K562 (cell line): ENCODE measurements around the gene TAF4. TPM values are rescaled to one million over a fixed set of nuclear protein-coding genes. Genes with fewer than 3 reads are reported as not detected.
A peak's percentile ranks its signal among the peaks of the same experiment; 100 is the strongest.

Experiments used
- ATAC-seq: fragments of 200-7000 bp; cut with Tn5 transposase; 3 replicates; pipeline ENCODE4 v1.9.1; 2020; ENCODE audit warnings: moderate library complexity
- BruUV-seq: library from RNA; stranded (reverse); fragments of 400-500 nt; replicated peaks from 2 replicates; lab custom pipeline; 2021; lab: Mats Ljungman, UMichigan
- CTCF ChIA-PET: fragments of 300-600 bp; formaldehyde crosslinking; extraction: SDS; loops from one replicate; lab custom pipeline; 2021; ENCODE audit warnings: low intra/inter-chr PET ratio; lab: Yijun Ruan, JAX
- POLR2A ChIA-PET: fragments of 300-600, 350-650 bp; sonication (Branson Sonifier 250); formaldehyde crosslinking; extraction: SDS; loops from one replicate; lab custom pipeline; 2021; ENCODE audit warnings: antibody characterized with exemption, inconsistent platforms; lab: Yijun Ruan, JAX
- DNase-seq, 4 experiments: peaks; one replicate each; pipeline versions ENCODE4 v3.0.0 to v3.0.0-alpha.2; 2011 to 2018; ENCODE audit warnings: low spot score in 3 of 4, mixed read lengths in 3 of 4; ENCODE audit errors: extremely low read depth in 1 of 4
- FAIRE-seq: peaks from 2 replicates; lab custom pipeline; 2011; peaks lifted over from hg19 to GRCh38; lab: Jason Lieb, UNC
- H2AFZ ChIP-seq: 2 replicates; pipeline ENCODE4 v1.6.0; 2011; ENCODE audit warnings: low read depth, low read length, control low read depth, inconsistent platforms
- H3K27ac ChIP-seq: fragments of 200-600 bp; 3 replicates; pipeline ENCODE4 v1.8.0; 2011; ENCODE audit warnings: low read depth, mild to moderate bottlenecking, control low read depth, inconsistent platforms, low read length, moderate library complexity, mixed read lengths; ENCODE audit errors: extremely low read depth
- H3K27me3 ChIP-seq, 2 experiments: fragments of 300-600 bp in 1 of 2; 2 replicates in 1 of 2; 3 replicates in 1 of 2; pipeline versions ENCODE4 v1.6.0 to v1.8.0; 2011; ENCODE audit warnings: inconsistent platforms in 2 of 2, low read length in 2 of 2, mild to moderate bottlenecking in 1 of 2, mixed read lengths in 1 of 2, moderate library complexity in 1 of 2; ENCODE audit not compliant: control insufficient read depth in 2 of 2, insufficient read depth in 2 of 2
- H3K36me3 ChIP-seq: fragments of 300-600 bp; 3 replicates; pipeline ENCODE4 v1.8.0; 2011; ENCODE audit warnings: mild to moderate bottlenecking, low read length, inconsistent platforms; ENCODE audit not compliant: control insufficient read depth, insufficient read depth
- H3K4me1 ChIP-seq, 2 experiments: fragments of 200-600 bp in 1 of 2; replicated peaks in 1 of 2; 2 replicates in 1 of 2; 3 replicates in 1 of 2; pipeline versions ENCODE4 v1.5.1 to v1.8.0; 2011; ENCODE audit warnings: inconsistent platforms in 2 of 2, low read length in 2 of 2, mild to moderate bottlenecking in 1 of 2, mixed read lengths in 1 of 2, moderate library complexity in 1 of 2; ENCODE audit not compliant: control insufficient read depth in 2 of 2, insufficient read depth in 2 of 2
- H3K4me2 ChIP-seq: 2 replicates; pipeline ENCODE4 v1.6.1; 2011; ENCODE audit warnings: low read length, control low read depth, inconsistent platforms, mixed read lengths; ENCODE audit not compliant: insufficient read depth
- H3K4me3 ChIP-seq: fragments of 200-600 bp; sonication (generic), shearing (Covaris generic); 2 replicates; pipeline ENCODE4 v1.5.1; 2016; ENCODE audit warnings: control low read depth, inconsistent platforms
- H3K79me2 ChIP-seq: fragments of 200-600 bp; 3 replicates; pipeline ENCODE4 v1.8.0; 2011; ENCODE audit warnings: low read length, inconsistent platforms; ENCODE audit not compliant: control insufficient read depth, insufficient read depth
- H3K9ac ChIP-seq, 2 experiments: 2 replicates each; pipeline versions ENCODE4 v1.6.0 to v1.6.1; 2011; ENCODE audit warnings: low read depth in 2 of 2, low read length in 2 of 2, control low read depth in 1 of 2, inconsistent platforms in 1 of 2, mild to moderate bottlenecking in 1 of 2, mixed read lengths in 1 of 2; ENCODE audit not compliant: insufficient read depth in 1 of 2
- H3K9me1 ChIP-seq: one replicate; pipeline ENCODE4 v1.6.0; 2011; ENCODE audit warnings: inconsistent platforms, mild to moderate bottlenecking, low read length, moderate library complexity; ENCODE audit not compliant: control insufficient read depth, insufficient read depth
- H3K9me3 ChIP-seq: replicated peaks from 2 replicates; pipeline ENCODE4 v1.5.1; 2011; ENCODE audit warnings: low read depth, low read length, inconsistent platforms; ENCODE audit not compliant: control insufficient read depth, insufficient read depth
- H4K20me1 ChIP-seq: replicated peaks from 2 replicates; pipeline ENCODE4 v1.6.1; 2011; ENCODE audit warnings: low read length, inconsistent platforms, mixed read lengths; ENCODE audit not compliant: control insufficient read depth, insufficient read depth
- MAFK ChIP-seq: IDR thresholded peaks from 2 replicates; pipeline ENCODE4 v1.6.1; 2011; ENCODE audit warnings: low read length, improper control_type of control experiment
- POLR2G ChIP-seq: fragments of 200-400 bp; formaldehyde crosslinking; IDR thresholded peaks from 2 replicates; pipeline ENCODE4 v1.6.1; 2017; ENCODE audit warnings: low read depth, mild to moderate bottlenecking, antibody characterized with exemption, low read length, moderate library complexity
- WGBS: fragments of 100-300 bp; shearing (Covaris generic); methylation state at CpG from one replicate; pipeline ENCODE4 v1.1.6; 2016; ENCODE audit warnings: low coverage, mixed read lengths; ENCODE audit not compliant: insufficient coverage; ENCODE audit errors: missing lambda C conversion rate; 5-methylcytosine and 5-hydroxymethylcytosine counted together
- in situ Hi-C: fragments of 300-500 bp; cut with MboI; formaldehyde crosslinking; loops from 4 replicates; pipeline ENCODE4 v1.15.0; 2018; ENCODE audit warnings: inconsistent platforms, mixed read lengths
- intact Hi-C: fragments of 100-400 bp; cut with micrococcal nuclease; formaldehyde crosslinking; loops from 2 replicates; pipeline ENCODE4 v1.14.2; 2022
- polyA plus RNA-seq, 8 experiments: library from polyadenylated mRNA; depleted of rRNA in 4 of 8; stranded (reverse) in 5 of 8; unstranded in 3 of 8; fragments of >200 nt; fragmentation: Nextera tagmentation in 2 of 8; fragmentation: Illumina TruSeq in 1 of 8; extraction: Ambion mirVana in 2 of 8; extraction: Trizol in 1 of 8; gene quantifications; 2 replicates each; pipeline versions ENCODE4 v1.2.1 to v1.2.3, GENCODE V29; 2011 to 2014; ENCODE audit warnings: inconsistent platforms in 1 of 8, missing spikeins in 1 of 8
- total RNA-seq, 7 experiments: library from RNA; depleted of rRNA in 6 of 7; stranded (reverse); fragments of >200 nt in 6 of 7; fragmentation: Illumina TruSeq in 2 of 7; extraction: Trizol in 2 of 7; gene quantifications; 2 replicates each; pipeline versions ENCODE4 v1.2.1 to v1.2.3, GENCODE V29; 2011 to 2021; ENCODE audit warnings: low replicate concordance in 1 of 7

Gene TAF4
- total and polyA plus RNA-seq, 9 of the 15 experiments (the other 6 are each of a cell fraction or from before 2014, with no cell fraction given), result 0.44 to 28.3 (median 5.6) TPM

GRCh38 chr20:61964675-61965605 is 100.7 kb downstream of the TAF4 start:
- ChIA-PET POLR2A (interaction anchor here (0.8 kb wide), 1 partner anchor 336 kb away, joined by 3 read pairs; no protein-coding TSS in a partner anchor), CTCF (no interaction called here)
- Histone ChIP-seq H3K79me2 (no peaks in the 10 kb centered on the region), H3K27me3 (peaks cover 0 to 3% of the 10 kb centered on the region in 2 experiments; a peak in 1 of 5 replicates), H3K9me3 (no peaks in the 10 kb centered on the region; the same call in none of the 2 replicates), H3K27ac (no peak overlapping the region), H2AFZ (no peak overlapping the region), H3K9me1 (no peaks in the 10 kb centered on the region), H3K9ac (peak overlapping the region in 1 of 2 experiments; percentile 45; a peak in 2 of 4 replicates), H3K36me3 (no peaks in the 10 kb centered on the region), H4K20me1 (no peaks in the 10 kb centered on the region), H3K4me3 (no peak overlapping the region), H3K4me1 (peaks cover 0 to 20% of the 10 kb centered on the region in 2 experiments; a peak in 2 of 5 replicates), H3K4me2 (no peak overlapping the region)
- peak; percentile 17; the same call in 2 of the 3 replicates for ATAC-seq
- no TSS peak for BruUV-seq
- TF ChIP-seq POLR2G (0 out of 2 replicates have a peak, but pooled peaks have one; percentile 10), MAFK (no peak)
- WGBS, result 51% methylated on average over 24 of the region's 41 CpGs
- FAIRE-seq, result no peak
- intact Hi-C loops, result no loop called here
- no peak for DNase-seq
- in situ Hi-C loops, result no loop called here
